ENCODE measurements around the gene PCDHA5.
"Not testable (repeated sequence)": the region's sequence is repeated elsewhere in the genome, so short reads cannot be mapped to it uniquely, and the experiment has no call there.

PCDHA5 gene

DNA sequence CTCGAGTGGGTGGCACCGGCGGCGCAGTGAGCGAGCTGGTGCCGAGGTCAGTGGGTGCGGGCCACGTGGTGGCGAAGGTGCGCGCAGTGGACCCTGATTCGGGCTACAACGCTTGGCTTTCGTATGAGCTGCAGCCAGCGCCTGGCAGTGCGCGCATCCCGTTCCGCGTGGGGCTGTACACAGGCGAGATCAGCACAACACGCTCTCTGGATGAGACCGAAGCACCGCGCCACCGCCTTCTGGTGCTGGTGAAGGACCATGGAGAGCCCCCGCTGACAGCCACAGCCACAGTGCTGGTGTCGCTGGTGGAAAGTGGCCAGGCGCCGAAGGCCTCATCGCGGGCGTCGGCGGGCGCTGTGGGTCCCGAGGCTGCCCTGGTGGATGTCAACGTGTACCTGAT is 2.1 kb downstream of the PCDHA5 start:
- DNase-seq (ENCODE audit: low read depth in 2 of 2): no peak

DNA sequence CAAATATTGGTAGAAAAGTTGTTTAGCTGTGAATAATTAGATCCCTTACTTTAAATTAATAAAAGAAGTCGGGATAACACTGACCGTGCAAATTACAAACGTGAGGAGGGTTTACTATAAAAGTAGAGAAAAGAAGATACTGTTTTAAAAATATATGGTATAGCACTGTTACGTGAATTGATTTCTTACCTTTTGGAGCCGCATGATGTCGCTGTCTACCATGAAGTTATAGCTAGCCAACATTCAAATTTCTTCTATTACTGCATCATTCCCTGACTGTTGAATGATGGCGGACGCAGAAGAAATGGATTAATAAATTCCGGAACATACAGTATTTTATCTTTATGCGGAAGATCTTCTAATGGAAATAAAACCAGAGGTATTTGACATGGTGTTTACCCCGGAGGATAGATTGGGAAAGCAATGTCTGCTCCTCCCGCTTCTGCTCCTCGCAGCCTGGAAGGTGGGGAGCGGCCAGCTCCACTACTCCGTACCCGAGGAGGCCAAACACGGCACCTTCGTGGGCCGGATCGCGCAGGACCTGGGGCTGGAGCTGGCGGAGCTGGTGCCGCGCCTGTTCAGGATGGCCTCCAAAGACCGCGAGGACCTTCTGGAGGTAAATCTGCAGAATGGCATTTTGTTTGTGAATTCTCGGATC is 6.4 kb downstream of the PCDHA5 start, which contains the start of gene PCDHA6:
TSS of gene PCDHA6 (plus strand) at position 257 of the 658 bp plus-strand sequence. CDS start at position 389, 132 bp downstream.
- no peak for DNase-seq (ENCODE audit: low read depth in 2 of 2)

DNA sequence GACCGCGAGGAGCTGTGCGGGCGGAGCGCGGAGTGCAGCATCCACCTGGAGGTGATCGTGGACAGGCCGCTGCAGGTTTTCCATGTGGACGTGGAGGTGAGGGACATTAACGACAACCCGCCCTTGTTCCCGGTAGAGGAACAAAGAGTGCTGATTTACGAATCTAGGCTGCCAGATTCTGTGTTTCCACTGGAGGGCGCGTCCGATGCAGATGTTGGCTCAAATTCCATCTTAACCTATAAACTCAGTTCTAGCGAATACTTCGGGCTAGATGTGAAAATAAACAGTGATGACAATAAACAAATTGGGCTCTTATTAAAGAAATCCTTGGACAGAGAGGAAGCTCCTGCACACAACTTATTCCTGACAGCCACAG is 6.9 kb downstream of the PCDHA5 start:
- DNase-seq (ENCODE audit: low read depth in 2 of 2): no peak

DNA sequence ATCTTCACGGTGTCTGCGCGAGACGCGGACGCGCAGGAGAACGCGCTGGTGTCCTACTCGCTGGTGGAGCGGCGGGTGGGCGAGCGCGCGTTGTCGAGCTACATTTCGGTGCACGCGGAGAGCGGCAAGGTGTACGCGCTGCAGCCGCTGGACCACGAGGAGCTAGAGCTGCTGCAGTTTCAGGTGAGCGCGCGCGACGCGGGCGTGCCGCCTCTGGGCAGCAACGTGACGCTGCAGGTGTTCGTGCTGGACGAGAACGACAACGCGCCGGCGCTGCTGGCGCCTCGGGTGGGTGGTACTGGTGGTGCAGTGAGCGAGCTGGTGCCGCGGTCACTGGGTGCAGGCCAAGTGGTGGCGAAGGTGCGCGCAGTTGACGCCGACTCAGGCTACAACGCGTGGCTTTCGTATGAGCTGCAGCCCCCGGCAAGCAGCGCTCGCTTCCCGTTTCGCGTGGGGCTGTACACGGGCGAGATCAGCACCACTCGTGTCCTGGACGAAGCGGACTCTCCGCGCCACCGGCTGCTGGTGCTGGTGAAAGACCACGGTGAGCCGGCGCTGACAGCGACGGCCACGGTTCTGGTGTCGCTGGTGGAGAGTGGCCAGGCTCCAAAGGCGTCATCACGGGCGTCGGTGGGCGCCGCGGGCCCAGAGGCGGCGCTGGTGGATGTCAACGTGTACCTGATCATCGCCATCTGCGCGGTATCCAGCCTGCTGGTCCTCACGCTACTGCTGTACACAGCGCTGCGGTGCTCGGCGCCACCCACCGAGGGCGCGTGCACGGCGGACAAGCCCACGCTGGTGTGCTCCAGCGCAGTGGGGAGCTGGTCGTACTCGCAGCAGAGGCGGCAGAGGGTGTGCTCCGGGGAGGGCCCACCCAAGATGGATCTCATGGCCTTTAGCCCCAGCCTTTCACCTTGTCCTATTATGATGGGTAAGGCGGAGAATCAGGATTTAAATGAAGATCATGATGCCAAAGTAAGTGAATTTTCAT is 8.4 kb downstream of the PCDHA5 start:
- DNase-seq (ENCODE audit: low read depth in 2 of 2): not testable (repeated sequence)

GRCh38 chr5:140833993-140834392 is 12.6 kb downstream of the PCDHA5 start, which contains the start of gene PCDHA7:
Gene PCDHA7, plus strand, starts transcription at chr5:140834269. Its CDS starts 115 bp downstream, at chr5:140834384.
- peak in 1 of 2 experiments; percentile 1 for DNase-seq (ENCODE audit: low read depth in 2 of 2)

GRCh38 chr5:140834439-140835008 is 13.1 kb downstream of the PCDHA5 start:
- DNase-seq (ENCODE audit: low read depth in 2 of 2): not testable (repeated sequence)

DNA sequence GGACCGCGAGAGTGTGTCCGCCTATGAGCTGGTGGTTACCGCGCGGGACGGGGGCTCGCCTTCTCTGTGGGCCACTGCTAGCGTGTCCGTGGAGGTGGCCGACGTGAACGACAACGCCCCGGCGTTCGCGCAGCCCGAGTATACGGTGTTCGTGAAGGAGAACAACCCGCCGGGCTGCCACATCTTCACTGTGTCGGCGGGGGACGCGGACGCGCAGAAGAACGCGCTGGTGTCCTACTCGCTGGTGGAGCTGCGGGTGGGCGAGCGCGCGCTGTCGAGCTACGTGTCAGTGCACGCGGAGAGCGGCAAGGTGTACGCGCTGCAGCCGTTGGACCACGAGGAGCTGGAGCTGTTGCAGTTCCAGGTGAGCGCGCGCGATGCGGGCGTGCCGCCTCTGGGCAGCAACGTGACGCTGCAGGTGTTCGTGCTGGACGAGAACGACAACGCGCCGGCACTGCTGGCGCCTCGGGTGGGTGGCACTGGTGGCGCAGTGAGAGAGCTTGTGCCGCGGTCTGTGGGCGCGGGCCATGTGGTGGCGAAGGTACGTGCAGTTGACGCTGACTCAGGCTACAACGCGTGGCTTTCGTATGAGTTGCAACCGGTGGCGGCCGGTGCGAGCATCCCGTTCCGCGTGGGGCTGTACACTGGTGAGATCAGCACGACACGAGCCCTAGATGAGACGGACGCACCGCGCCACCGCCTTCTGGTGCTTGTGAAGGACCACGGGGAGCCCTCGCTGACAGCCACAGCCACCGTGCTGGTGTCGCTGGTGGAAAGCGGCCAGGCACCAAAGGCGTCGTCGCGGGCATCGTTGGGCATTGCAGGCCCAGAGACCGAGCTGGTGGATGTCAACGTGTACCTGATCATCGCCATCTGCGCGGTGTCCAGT is 14.5 kb downstream of the PCDHA5 start:
- DNase-seq (ENCODE audit: low read depth in 2 of 2): no peak

DNA sequence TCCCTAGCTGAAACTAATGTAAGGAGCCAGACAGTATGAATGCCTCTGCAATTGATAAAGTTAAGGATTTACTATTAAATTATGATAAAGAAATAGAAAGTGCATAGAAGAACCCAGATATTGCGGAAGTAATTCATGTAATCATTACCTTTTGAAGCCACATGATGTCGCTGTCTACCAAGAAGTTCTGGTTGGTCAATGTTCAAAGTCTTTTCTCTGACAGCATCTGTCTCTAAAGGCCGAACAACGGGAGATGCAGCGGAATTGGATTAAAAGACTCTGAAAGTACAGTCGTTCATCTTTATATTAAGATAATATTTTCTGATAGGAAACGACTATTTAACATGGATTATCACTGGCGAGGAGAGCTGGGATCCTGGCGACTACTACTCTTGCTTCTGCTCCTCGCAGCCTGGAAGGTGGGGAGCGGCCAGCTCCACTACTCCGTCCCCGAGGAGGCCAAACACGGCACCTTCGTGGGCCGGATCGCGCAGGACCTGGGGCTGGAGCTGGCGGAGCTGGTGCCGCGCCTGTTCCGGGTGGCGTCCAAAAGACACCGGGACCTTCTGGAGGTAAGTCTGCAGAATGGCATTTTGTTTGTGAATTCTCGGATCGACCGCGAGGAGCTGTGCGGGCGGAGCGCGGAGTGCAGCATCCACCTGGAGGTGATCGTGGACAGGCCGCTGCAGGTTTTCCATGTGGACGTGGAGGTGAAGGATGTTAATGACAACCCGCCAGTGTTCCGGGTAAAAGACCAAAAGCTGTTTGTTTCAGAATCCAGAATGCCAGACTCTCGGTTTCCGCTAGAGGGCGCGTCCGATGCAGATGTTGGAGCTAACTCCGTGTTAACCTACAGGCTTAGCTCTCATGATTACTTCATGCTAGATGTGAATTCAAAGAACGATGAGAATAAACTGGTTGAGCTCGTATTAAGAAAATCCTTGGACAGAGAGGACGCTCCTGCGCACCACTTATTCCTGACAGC is 19.9 kb downstream of the PCDHA5 start, which contains the start of gene PCDHA8:
TSS of gene PCDHA8 (plus strand) at position 210 of the 985 bp plus-strand sequence. CDS start at position 345, 135 bp downstream.
- no peak for DNase-seq (ENCODE audit: low read depth in 2 of 2)

- no peak for DNase-seq (ENCODE audit: low read depth in 2 of 2)
These were observed 21.7 kb downstream of the PCDHA5 start for GRCh38 chr5:140842798-140843733.

- DNase-seq (ENCODE audit: low read depth in 2 of 2): not testable (repeated sequence)
These were observed 27.0 kb downstream of the PCDHA5 start, which contains the start of gene PCDHA9 for GRCh38 chr5:140848139-140849102. Gene PCDHA9, plus strand, starts transcription at chr5:140848382. Its CDS starts 114 bp downstream, at chr5:140848496.

- not testable (repeated sequence) for DNase-seq (ENCODE audit: low read depth in 2 of 2)
These were observed 28.6 kb downstream of the PCDHA5 start for GRCh38 chr5:140849831-140850634.

DNA sequence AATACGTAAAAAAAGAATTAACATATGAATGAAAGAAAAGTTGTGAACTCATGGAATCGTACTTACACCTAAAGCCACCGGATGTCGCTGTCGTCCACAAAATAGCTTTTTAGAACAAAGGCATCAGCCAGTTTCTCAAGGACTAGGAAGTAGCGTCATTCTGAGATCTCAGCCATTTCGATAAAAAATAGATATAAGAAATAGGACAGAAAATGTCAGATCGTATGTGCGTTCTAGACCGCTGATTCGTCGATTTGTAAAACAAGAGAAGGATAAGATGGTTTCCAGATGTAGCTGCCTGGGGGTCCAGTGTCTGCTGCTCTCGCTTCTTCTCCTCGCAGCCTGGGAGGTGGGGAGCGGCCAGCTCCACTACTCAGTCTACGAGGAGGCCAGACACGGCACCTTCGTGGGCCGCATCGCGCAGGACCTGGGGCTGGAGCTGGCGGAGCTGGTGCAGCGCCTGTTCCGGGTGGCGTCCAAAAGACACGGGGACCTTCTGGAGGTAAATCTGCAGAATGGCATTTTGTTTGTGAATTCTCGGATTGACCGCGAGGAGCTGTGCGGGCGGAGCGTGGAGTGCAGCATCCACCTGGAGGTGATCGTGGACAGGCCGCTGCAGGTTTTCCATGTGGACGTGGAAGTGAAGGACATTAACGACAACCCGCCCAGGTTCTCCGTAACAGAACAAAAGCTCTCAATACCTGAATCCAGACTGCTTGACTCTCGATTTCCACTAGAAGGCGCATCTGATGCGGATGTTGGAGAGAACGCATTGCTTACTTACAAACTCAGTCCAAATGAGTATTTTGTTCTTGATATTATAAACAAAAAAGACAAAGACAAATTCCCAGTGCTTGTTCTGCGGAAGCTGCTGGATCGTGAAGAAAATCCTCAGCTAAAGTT is 34.6 kb downstream of the PCDHA5 start, which contains the start of gene PCDHA10:
TSS of gene PCDHA10 (plus strand) at position 126 of the 903 bp plus-strand sequence. CDS start at position 278, 152 bp downstream.
- DNase-seq (ENCODE audit: low read depth in 2 of 2): no peak

DNA sequence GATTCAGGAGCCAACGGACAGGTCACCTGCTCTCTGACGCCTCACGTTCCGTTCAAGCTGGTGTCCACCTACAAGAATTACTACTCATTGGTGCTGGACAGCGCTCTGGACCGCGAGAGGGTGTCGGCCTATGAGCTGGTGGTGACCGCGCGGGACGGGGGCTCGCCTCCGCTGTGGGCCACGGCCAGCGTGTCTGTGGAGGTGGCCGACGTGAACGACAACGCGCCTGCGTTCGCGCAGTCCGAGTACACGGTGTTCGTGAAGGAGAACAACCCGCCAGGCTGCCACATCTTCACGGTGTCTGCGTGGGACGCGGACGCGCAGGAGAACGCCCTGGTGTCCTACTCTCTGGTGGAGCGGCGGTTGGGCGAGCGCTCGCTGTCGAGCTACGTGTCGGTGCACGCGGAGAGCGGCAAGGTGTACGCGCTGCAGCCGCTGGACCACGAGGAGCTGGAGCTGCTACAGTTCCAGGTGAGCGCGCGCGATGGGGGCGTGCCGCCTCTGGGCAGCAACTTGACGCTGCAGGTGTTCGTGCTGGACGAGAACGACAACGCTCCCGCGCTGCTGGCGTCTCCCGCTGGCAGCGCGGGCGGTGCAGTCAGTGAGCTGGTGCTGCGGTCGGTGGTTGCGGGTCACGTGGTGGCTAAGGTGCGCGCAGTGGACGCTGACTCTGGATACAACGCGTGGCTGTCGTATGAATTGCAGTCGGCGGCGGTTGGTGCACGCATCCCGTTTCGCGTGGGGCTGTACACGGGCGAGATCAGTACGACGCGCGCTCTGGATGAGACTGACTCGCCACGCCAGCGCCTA is 36.0 kb downstream of the PCDHA5 start:
- no peak for DNase-seq (ENCODE audit: low read depth in 2 of 2)

DNA sequence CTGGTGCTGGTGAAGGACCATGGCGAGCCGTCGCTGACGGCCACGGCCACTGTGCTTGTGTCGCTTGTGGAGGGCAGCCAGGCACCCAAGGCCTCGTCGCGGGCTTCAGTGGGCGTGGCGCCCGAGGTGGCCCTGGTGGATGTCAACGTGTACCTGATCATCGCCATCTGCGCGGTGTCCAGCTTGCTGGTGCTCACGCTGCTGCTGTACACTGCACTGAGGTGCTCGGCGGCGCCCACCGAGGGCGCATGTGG is 36.5 kb downstream of the PCDHA5 start:
- no peak for DNase-seq (ENCODE audit: low read depth in 2 of 2)

Measured in fibroblast of skin of left quadriceps (primary cell).